Medulla oblongata (tissue), 1 donor: ENCODE measurements around the gene SMIM9.

ENCODE experiments used
- DNase-seq: peaks from one replicate; pipeline ENCODE4 v3.0.0-alpha.2; 2015; ENCODE audit errors: extremely low spot score

SMIM9 gene

GRCh38 chrX:154780968-154781367, 53.5 kb downstream of the SMIM9 start:
- no peak for DNase-seq

GRCh38 chrX:154779261-154779660, 55.2 kb downstream of the SMIM9 start:
- DNase-seq: no peak

GRCh38 chrX:154776753-154777152, 57.7 kb downstream of the SMIM9 start:
- no peak for DNase-seq

- DNase-seq: no peak
Measured at GRCh38 chrX:154775419-154776349, 58.8 kb downstream of the SMIM9 start.

GRCh38 chrX:154774622-154775021, 59.8 kb downstream of the SMIM9 start:
- no peak for DNase-seq
